ENCODE measurements around the gene RUSF1.

The RUSF1 gene

GRCh38 chr16:31517800-31518402 is 9.7 kb upstream of the RUSF1 start:
- Histone ChIP-seq H3K4ac (ENCODE audit: low read length) (no peak overlapping the region), H3K9me3 (replicated peaks in 1 of 2; ENCODE audit: control insufficient read depth in 2 of 2, insufficient read depth in 1 of 2, low read depth in 1 of 2, low read length in 2 of 2) (peaks cover 0 to 2% of the 10 kb centered on the region in 2 donors), H2BK12ac (ENCODE audit: low read length) (no peak overlapping the region), H2BK5ac (ENCODE audit: low read length) (no peak overlapping the region), H2AK5ac (ENCODE audit: low read depth, low read length) (no peak overlapping the region), H3K27me3 (ENCODE audit: control insufficient read depth in 3 of 3, insufficient read depth in 3 of 3, low read depth in 1 of 3, low read length in 3 of 3) (no peaks in the 10 kb centered on the region), H3K18ac (ENCODE audit: low read length) (no peak overlapping the region), H3K4me1 (ENCODE audit: control insufficient read depth in 2 of 2, insufficient read depth in 1 of 2, low read depth in 1 of 2, low read length in 2 of 2) (peaks cover 0 to 8% of the 10 kb centered on the region in 2 donors), H3K9ac (ENCODE audit: low read depth, low read length, poor library complexity) (no peak overlapping the region), H3K4me3 (ENCODE audit: low read length in 2 of 2) (no peak overlapping the region), H3K14ac (ENCODE audit: low read length) (no peak overlapping the region), H4K8ac (ENCODE audit: low read depth, low read length) (no peak overlapping the region), H3K36me3 (replicated peaks in 1 of 2; ENCODE audit: control insufficient read depth in 2 of 2, insufficient read depth in 2 of 2, low read length in 2 of 2) (no peaks in the 10 kb centered on the region), H3K23ac (ENCODE audit: low read depth, low read length, poor library complexity) (no peak overlapping the region), H4K91ac (ENCODE audit: low read depth, low read length, poor library complexity) (no peak overlapping the region), H2BK15ac (ENCODE audit: low read length) (no peak overlapping the region), H3K27ac (replicated peaks; ENCODE audit: low read length) (no peak overlapping the region), H3K79me1 (ENCODE audit: low read depth, low read length) (no peaks in the 10 kb centered on the region), H2AFZ (ENCODE audit: low read length) (no peak overlapping the region), H3K4me2 (ENCODE audit: insufficient read depth, low read length, poor library complexity, severe bottlenecking) (no peak overlapping the region), H2BK120ac (ENCODE audit: low read depth, low read length) (no peak overlapping the region)
- WGBS, 2 donors (ENCODE audit: extremely low coverage in 2 of 2, insufficient read length in 2 of 2, insufficient replicate concordance in 1 of 2), result no CpG with 5 or more reads among the region's 4 CpGs
- DNase-seq (ENCODE audit: low spot score), result no peak

GRCh38 chr16:31513884-31514283 is 5.7 kb upstream of the RUSF1 start:
- no peaks in the 10 kb centered on the region for H3K27me3 ChIP-seq (ENCODE audit: control insufficient read depth in 3 of 3, insufficient read depth in 3 of 3, low read depth in 1 of 3, low read length in 3 of 3)
- no peak overlapping the region for H4K8ac ChIP-seq (ENCODE audit: low read depth, low read length)
- no peaks in the 10 kb centered on the region for H3K4me1 ChIP-seq (ENCODE audit: control insufficient read depth in 2 of 2, insufficient read depth in 1 of 2, low read depth in 1 of 2, low read length in 2 of 2)
- H2AFZ ChIP-seq (ENCODE audit: low read length), result no peak overlapping the region
- no peak for DNase-seq (ENCODE audit: low spot score)
- H3K79me1 ChIP-seq (ENCODE audit: low read depth, low read length), result no peaks in the 10 kb centered on the region
- H4K91ac ChIP-seq (ENCODE audit: low read depth, low read length, poor library complexity), result no peak overlapping the region
- H2BK15ac ChIP-seq (ENCODE audit: low read length), result no peak overlapping the region
- H3K14ac ChIP-seq (ENCODE audit: low read length), result no peak overlapping the region
- no peaks in the 10 kb centered on the region for H3K36me3 ChIP-seq (replicated peaks in 1 of 2; ENCODE audit: control insufficient read depth in 2 of 2, insufficient read depth in 2 of 2, low read length in 2 of 2)
- no peak overlapping the region for H3K27ac ChIP-seq (replicated peaks; ENCODE audit: low read length)
- H2BK120ac ChIP-seq (ENCODE audit: low read depth, low read length), result no peak overlapping the region
- no peak overlapping the region for H2AK5ac ChIP-seq (ENCODE audit: low read depth, low read length)
- no peak overlapping the region for H3K23ac ChIP-seq (ENCODE audit: low read depth, low read length, poor library complexity)
- no peak overlapping the region for H3K4ac ChIP-seq (ENCODE audit: low read length)
- H3K4me2 ChIP-seq (ENCODE audit: insufficient read depth, low read length, poor library complexity, severe bottlenecking), result no peak overlapping the region
- H3K18ac ChIP-seq (ENCODE audit: low read length), result no peak overlapping the region
- H2BK5ac ChIP-seq (ENCODE audit: low read length), result no peak overlapping the region
- H3K4me3 ChIP-seq (ENCODE audit: low read length in 2 of 2), result no peak overlapping the region
- no peak overlapping the region for H3K9ac ChIP-seq (ENCODE audit: low read depth, low read length, poor library complexity)
- H2BK12ac ChIP-seq (ENCODE audit: low read length), result no peak overlapping the region
- peaks cover 0 to 7% of the 10 kb centered on the region in 2 donors for H3K9me3 ChIP-seq (replicated peaks in 1 of 2; ENCODE audit: control insufficient read depth in 2 of 2, insufficient read depth in 1 of 2, low read depth in 1 of 2, low read length in 2 of 2)

GRCh38 chr16:31513126-31513525 is 4.9 kb upstream of the RUSF1 start:
- Histone ChIP-seq H3K9ac (ENCODE audit: low read depth, low read length, poor library complexity) (no peak overlapping the region), H3K18ac (ENCODE audit: low read length) (no peak overlapping the region), H3K4me3 (ENCODE audit: low read length in 2 of 2) (no peak overlapping the region), H3K23ac (ENCODE audit: low read depth, low read length, poor library complexity) (no peak overlapping the region), H3K4me2 (ENCODE audit: insufficient read depth, low read length, poor library complexity, severe bottlenecking) (no peak overlapping the region), H2BK120ac (ENCODE audit: low read depth, low read length) (no peak overlapping the region), H3K9me3 (replicated peaks in 1 of 2; ENCODE audit: control insufficient read depth in 2 of 2, insufficient read depth in 1 of 2, low read depth in 1 of 2, low read length in 2 of 2) (peaks cover 0 to 7% of the 10 kb centered on the region in 2 donors), H4K91ac (ENCODE audit: low read depth, low read length, poor library complexity) (no peak overlapping the region), H2AFZ (ENCODE audit: low read length) (no peak overlapping the region), H2BK5ac (ENCODE audit: low read length) (no peak overlapping the region), H3K36me3 (replicated peaks in 1 of 2; ENCODE audit: control insufficient read depth in 2 of 2, insufficient read depth in 2 of 2, low read length in 2 of 2) (no peaks in the 10 kb centered on the region), H3K4me1 (ENCODE audit: control insufficient read depth in 2 of 2, insufficient read depth in 1 of 2, low read depth in 1 of 2, low read length in 2 of 2) (no peaks in the 10 kb centered on the region), H2BK12ac (ENCODE audit: low read length) (no peak overlapping the region), H2BK15ac (ENCODE audit: low read length) (no peak overlapping the region), H4K8ac (ENCODE audit: low read depth, low read length) (no peak overlapping the region), H3K27me3 (ENCODE audit: control insufficient read depth in 3 of 3, insufficient read depth in 3 of 3, low read depth in 1 of 3, low read length in 3 of 3) (no peaks in the 10 kb centered on the region), H3K79me1 (ENCODE audit: low read depth, low read length) (no peaks in the 10 kb centered on the region), H2AK5ac (ENCODE audit: low read depth, low read length) (no peak overlapping the region), H3K14ac (ENCODE audit: low read length) (no peak overlapping the region), H3K4ac (ENCODE audit: low read length) (no peak overlapping the region), H3K27ac (replicated peaks; ENCODE audit: low read length) (no peak overlapping the region)
- no CpG with 5 or more reads among the region's 6 CpGs for WGBS, 2 donors (ENCODE audit: extremely low coverage in 2 of 2, insufficient read length in 2 of 2, insufficient replicate concordance in 1 of 2)
- DNase-seq (ENCODE audit: low spot score), result no peak

- Histone ChIP-seq H2AK5ac (ENCODE audit: low read depth, low read length) (no peak overlapping the region), H2BK120ac (ENCODE audit: low read depth, low read length) (no peak overlapping the region), H4K8ac (ENCODE audit: low read depth, low read length) (no peak overlapping the region), H2AFZ (ENCODE audit: low read length) (peak overlapping the region; percentile 97), H3K4me3 (ENCODE audit: low read length in 2 of 2) (peak overlapping the region; percentile 97 to 98), H3K4me1 (ENCODE audit: control insufficient read depth in 2 of 2, insufficient read depth in 1 of 2, low read depth in 1 of 2, low read length in 2 of 2) (peaks cover 2 to 10% of the 10 kb centered on the region in 2 donors), H2BK12ac (ENCODE audit: low read length) (no peak overlapping the region), H3K36me3 (replicated peaks in 1 of 2; ENCODE audit: control insufficient read depth in 2 of 2, insufficient read depth in 2 of 2, low read length in 2 of 2) (peaks cover 0 to 21% of the 10 kb centered on the region in 2 donors), H3K27ac (replicated peaks; ENCODE audit: low read length) (peak overlapping the region; percentile 66), H2BK15ac (ENCODE audit: low read length) (no peak overlapping the region), H3K9ac (ENCODE audit: low read depth, low read length, poor library complexity) (peak overlapping the region; percentile 84), H3K79me1 (ENCODE audit: low read depth, low read length) (no peaks in the 10 kb centered on the region), H4K91ac (ENCODE audit: low read depth, low read length, poor library complexity) (no peak overlapping the region), H2BK5ac (ENCODE audit: low read length) (no peak overlapping the region), H3K4me2 (ENCODE audit: insufficient read depth, low read length, poor library complexity, severe bottlenecking) (peak overlapping the region; percentile 70), H3K23ac (ENCODE audit: low read depth, low read length, poor library complexity) (no peak overlapping the region), H3K4ac (ENCODE audit: low read length) (no peak overlapping the region), H3K9me3 (replicated peaks in 1 of 2; ENCODE audit: control insufficient read depth in 2 of 2, insufficient read depth in 1 of 2, low read depth in 1 of 2, low read length in 2 of 2) (peaks cover 0 to 7% of the 10 kb centered on the region in 2 donors), H3K27me3 (ENCODE audit: control insufficient read depth in 3 of 3, insufficient read depth in 3 of 3, low read depth in 1 of 3, low read length in 3 of 3) (no peaks in the 10 kb centered on the region), H3K18ac (ENCODE audit: low read length) (no peak overlapping the region), H3K14ac (ENCODE audit: low read length) (no peak overlapping the region)
- no CpG with 5 or more reads among the region's 6 CpGs for WGBS, 2 donors (ENCODE audit: extremely low coverage in 2 of 2, insufficient read length in 2 of 2, insufficient replicate concordance in 1 of 2)
- no peak for DNase-seq (ENCODE audit: low spot score)
Observed at GRCh38 chr16:31508706-31509195, 560 bp upstream of the RUSF1 start.

All from neuronal stem cell (in vitro differentiated cells).